ENCODE measurements around the gene RPS15A.
"Not testable (repeated sequence)": the region's sequence is repeated elsewhere in the genome, so short reads cannot be mapped to it uniquely, and the experiment has no call there.

Gene RPS15A

GRCh38 chr16:18796377-18796776 lies 6.2 kb upstream of the RPS15A start:
- no peak for DNase-seq

DNA sequence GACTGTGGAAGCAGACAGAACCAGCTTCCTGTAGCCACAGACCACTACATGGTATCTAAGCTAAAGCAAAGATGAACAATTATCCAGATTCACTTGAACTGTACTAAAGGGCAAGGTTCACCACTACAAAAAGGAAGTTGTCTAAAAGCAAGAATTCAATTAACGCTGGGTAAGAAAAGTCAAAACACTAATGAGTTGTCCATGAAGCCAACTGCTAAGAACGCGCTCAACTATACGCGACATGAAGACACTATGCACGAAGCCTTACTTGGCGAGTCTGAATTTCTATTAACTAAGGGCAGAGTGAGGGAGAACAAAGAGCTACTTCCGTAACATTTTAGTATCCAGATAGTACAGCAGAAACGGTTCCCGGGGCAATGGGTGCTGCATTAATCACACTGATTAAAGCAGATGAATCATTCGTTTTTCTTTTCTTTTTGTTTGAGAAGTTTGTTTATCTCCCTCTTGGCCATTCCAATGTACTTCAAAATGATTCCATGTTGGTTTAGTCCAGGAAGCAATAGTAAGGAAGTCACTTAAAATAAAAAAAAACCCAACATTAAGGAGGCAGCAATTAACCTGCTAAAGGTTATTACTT lies 2.8 kb upstream of the RPS15A start:
- DNase-seq: no peak

GRCh38 chr16:18789515-18789849 lies 652 bp downstream of the RPS15A start:
- no peak for DNase-seq

DNA sequence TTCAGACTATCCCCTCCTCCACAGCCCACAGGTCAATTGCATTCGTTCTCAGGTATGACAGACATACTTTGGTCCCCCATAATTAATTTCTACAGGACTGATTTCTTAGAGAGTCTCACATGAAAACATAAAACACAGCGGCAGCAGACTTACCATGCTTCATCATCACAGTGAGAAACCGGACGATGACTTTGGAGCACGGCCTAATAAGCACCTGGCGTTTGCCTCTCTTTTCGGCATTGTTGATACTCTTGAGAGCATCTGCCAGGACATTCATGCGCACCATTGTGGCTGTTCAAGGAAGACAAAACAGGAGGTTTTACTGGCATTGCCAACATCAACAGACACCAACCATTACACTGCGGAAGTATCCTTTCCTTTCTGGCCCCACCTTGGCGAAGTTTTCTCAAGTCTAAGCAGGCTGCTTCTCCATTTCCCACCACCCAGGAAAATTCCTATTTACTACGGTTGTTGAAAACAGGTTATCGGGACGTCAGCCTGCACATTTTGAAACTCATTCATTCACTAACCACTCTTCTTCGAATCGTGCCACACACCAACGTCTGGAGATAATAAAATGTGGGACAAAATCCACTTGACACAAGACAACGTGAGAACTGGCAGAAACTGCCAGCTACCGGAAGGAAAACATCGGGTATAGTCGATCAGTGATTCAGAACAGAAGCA lies 1.2 kb downstream of the RPS15A start:
- DNase-seq: no peak

GRCh38 chr16:18784917-18785623 lies 5.1 kb downstream of the RPS15A start:
- no peak for DNase-seq

DNA sequence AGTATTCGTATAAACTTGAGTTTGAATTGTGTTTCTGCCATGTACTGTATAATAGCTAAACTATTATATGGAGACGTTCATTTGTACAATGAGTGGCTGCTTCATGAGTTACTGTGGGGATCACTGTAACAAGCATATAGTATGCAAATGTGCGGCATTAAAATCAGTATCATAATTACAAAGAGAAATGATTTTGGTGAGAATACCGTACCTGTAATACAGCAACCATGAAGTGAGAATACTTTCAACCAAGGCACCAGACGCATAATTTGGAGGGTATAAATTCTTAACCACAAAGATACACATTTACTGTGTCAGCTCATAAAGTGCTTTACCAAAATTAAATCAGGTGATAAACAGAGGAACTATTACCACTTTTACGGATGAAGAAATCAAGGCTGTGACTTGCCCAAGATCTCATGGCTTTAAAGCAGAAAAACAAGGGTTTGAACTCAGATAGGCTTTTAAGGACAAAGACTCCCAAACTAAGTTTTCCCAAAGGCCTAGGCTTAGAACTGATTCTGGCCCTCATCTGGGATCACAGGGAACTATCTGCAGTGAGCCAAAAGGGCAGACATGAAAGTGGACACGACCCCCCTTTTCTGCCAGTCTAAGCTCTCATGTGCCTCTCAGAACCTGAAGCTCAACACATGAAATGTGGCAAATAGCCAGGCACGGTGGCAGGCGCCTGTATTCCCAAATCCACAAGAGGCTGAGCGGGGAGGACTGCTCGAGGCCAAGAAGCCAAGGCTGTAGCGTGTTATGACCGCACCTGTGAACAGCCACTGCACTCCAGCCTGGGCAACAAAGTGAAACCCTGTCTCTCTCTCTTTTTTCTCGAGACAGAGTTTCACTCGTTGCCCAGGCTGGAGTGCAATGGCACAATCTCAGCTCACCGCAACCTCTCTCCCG lies 6.4 kb downstream of the RPS15A start:
- DNase-seq: no peak

DNA sequence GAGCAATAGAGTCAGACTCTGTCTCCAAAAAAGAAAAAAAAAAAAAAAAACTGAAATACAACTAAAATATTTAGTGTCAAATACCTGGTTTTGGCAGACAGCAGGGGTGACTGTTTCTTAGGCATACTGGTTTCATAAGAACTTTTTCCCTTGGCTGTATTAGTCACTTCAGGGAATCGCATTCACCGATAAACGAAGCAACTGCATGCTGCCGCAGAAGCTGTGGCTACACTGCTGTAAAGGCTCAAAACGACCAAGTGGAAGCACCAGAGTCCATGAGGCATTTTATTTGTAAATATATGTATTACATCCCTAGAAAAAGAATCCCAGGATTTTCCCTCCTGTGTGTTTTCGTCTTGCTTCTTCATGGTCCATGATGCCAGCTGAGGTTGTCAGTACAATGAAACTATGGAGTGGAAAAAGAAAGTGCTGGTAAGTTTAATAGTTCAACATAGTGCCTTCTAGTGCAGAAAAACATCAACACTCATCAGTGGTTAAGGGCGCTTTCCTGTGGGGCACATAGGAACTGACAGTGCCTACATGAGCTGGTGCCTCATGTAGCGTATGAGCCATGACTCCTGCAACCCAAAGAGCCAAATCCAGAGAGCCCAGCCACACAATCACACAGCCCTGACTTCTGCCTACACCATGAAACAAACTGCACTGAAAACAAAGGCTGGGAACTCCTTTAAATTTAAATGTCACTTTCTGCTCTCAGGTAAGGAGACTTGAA lies 7.3 kb downstream of the RPS15A start:
- DNase-seq: no peak

DNA sequence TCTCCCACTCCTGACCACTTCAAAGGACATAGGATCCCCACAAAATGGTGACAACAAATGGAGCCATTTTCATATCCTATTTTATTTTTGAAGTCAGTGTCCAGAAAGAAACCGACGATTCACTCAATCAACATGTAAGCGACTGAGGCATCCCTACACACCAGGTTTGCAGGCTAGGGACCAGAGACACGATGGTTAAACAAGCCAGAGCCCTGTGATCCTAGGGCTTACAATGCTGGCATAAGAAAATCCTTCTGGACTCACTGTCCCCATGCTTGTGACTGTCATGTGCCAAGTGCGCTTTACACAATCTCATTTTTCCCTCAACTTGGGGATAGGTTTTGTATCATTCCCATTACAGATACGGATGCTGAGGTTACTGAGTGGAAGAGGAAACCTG lies 8.9 kb downstream of the RPS15A start:
- DNase-seq: not testable (repeated sequence)

GRCh38 chr16:18780460-18781026 lies 9.6 kb downstream of the RPS15A start:
- not testable (repeated sequence) for DNase-seq

DNA sequence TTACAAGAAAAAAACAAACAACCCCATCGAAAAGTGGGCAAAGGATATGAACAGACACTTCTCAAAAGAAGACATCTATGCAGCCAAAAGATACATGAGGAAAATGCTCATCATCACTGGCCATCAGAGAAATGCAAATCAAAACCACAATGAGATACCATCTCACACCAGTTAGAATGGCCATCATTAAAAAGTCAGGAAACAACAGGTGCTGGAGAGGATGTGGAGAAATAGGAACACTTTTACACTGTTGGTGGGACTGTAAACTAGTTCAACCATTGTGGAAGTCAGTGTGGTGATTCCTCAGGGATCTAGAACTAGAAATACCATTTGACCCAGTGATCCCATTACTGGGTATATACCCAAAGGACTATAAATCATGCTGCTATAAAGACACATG lies 12.5 kb downstream of the RPS15A start:
- not testable (repeated sequence) for DNase-seq

DNA sequence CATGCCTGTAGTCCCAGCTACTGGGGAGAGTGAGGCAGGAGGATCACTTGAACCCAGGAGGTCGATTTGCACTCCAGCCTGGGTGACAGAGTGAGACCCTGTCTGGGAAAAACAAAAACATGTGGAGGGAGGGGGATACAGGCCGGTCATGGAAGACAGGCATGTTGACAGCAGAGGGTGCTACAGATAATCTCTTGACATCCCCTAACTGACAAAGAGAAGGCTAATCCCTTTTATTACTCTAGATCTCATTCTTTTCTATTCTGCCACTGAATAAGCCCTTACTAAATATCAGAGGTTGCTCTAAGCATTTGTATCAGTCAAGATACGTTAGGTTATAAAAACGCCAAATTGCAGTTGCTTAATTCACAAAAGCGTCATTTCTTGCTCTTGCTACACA lies 13.8 kb downstream of the RPS15A start:
- DNase-seq: not testable (repeated sequence)

GRCh38 chr16:18774651-18775050 lies 15.5 kb downstream of the RPS15A start:
- not testable (repeated sequence) for DNase-seq

DNA sequence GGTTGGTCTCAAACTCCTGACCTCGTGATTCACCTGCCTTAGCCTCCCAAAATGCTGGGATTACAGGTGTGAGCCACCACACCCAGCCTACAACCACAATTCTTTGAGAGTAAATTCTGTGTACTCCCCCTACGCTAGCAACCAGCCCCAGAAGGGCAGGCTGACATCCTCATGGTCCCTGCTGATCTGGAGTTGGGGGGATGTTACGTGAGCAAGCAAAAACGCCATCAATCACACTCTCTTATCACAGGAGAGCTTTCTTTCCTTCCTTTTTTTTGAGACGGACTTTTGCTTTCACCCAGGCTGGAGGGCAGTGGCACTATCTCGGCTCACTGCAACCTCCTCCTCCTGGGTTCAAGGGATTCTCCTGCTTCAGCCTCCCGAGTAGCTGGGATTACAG lies 18.0 kb downstream of the RPS15A start:
- not testable (repeated sequence) for DNase-seq

DNA sequence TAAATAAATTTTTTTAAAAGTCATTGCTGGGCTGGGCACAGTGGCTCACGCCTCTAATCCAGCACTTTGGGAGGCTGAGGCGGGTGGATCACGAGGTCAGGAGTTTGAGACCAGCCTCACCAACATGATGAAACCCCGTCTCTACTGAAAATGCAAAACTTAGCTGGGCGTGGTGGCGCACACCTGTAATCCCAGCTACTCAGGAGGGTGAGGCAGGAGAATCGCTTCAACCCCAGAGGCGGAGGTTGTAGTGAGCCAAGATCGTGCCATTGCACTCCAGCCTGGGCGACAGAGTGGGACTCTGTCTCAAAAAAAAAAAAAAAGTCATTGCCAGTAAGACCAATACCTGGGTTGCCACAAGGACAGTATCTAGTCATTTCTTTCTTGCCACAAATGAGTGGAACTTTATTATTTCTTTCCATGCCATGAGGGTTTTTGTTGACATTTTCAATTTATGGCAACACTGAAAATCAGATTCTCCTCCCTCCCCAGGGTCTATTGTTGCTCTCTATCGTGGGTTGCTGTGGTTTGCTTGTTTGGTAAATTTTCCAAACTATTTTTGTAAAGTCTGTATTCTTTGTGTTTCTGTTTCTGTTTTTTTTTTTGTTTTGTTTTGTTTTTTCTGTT lies 19.7 kb downstream of the RPS15A start:
- DNase-seq: not testable (repeated sequence)

GRCh38 chr16:18767217-18767616 lies 22.9 kb downstream of the RPS15A start:
- DNase-seq: not testable (repeated sequence)

- not testable (repeated sequence) for DNase-seq
These were observed 27.4 kb downstream of the RPS15A start for GRCh38 chr16:18762713-18763112.

- DNase-seq: peak; percentile 1
These were observed 30.3 kb downstream of the RPS15A start for GRCh38 chr16:18759598-18760520.

- not testable (repeated sequence) for DNase-seq
These were observed 32.0 kb downstream of the RPS15A start for GRCh38 chr16:18757960-18758660.

DNA sequence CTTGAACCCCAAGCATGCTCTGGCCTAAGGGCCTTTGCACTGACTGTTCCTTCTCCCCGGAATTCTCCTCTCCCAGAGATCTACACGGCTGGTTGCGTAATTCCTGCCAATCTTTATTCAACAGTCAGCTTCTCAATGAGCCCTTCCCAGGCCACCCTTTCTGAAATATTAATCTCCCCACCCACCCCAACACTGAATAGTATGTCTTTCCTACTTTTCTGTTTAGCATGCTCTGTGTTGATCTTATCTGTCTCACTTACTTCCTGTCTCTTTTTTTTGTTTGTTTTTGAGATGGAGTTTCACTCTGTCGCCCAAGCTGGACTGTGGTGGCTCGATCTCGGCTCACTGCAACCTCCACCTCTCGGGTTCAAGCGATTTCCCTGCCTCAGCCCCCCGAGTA lies 33.5 kb downstream of the RPS15A start:
- not testable (repeated sequence) for DNase-seq

DNA sequence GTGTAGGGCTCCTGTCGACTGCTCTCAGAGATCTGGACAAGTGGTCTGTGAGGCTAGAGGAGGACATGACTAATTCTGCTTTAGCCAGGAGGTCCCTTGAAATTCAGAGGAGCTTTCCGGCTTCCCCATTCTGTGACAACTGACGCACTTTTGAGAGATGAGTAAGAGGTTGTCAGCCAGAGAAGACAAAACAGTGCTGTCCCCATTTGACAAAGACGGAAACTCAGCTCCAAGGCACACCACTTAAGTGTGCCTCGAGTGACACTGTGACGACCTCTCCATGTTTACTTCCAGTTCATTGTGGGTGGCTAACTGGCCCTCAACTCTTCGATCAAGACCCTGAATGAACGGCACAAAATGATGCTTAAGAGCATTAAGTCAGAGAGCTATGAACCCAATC lies 47.3 kb downstream of the RPS15A start:
- DNase-seq: not testable (repeated sequence)
